GM18520 (cell line): ENCODE measurements around the gene SKOR2.
A peak's percentile ranks its signal among the peaks of the same experiment; 100 is the strongest.
"Not testable (repeated sequence)": the region's sequence is repeated elsewhere in the genome, so short reads cannot be mapped to it uniquely, and the experiment has no call there.

Experiments
- ATAC-seq: cut with Tn5 transposase; IDR thresholded peaks from one replicate; pipeline ENCODE4 v1.9.1; 2021; ENCODE audit not compliant: unreplicated experiment

Gene SKOR2

DNA sequence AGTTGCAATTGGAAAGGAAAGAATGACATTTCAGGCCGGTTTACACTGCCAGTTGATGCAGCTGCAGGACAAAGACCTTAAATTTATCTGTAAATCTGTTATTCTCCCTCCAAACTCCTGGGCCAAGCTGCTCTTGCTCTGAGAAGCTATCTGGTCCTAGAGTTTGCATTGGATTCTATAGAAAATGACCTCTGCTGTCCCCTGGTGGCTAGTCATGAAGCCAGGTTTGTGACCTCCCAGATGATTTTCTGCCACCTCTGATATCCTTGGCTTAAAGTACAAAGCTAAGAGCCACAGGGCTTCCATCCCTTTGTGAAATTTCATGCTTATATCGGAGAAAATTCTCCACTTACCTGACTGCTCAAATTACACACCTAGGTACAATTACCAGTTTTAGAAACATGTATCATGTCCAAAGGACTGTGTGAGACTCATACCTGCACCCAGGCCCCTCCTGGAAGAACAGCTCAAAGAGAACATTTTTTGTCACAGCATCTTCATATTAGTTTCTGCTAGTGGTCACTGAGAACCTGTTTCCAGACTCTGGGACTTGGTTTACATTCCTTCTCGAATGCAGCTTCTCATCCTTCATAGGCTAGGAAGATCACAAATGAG is 46.4 kb downstream of the SKOR2 start:
- no peak for ATAC-seq

DNA sequence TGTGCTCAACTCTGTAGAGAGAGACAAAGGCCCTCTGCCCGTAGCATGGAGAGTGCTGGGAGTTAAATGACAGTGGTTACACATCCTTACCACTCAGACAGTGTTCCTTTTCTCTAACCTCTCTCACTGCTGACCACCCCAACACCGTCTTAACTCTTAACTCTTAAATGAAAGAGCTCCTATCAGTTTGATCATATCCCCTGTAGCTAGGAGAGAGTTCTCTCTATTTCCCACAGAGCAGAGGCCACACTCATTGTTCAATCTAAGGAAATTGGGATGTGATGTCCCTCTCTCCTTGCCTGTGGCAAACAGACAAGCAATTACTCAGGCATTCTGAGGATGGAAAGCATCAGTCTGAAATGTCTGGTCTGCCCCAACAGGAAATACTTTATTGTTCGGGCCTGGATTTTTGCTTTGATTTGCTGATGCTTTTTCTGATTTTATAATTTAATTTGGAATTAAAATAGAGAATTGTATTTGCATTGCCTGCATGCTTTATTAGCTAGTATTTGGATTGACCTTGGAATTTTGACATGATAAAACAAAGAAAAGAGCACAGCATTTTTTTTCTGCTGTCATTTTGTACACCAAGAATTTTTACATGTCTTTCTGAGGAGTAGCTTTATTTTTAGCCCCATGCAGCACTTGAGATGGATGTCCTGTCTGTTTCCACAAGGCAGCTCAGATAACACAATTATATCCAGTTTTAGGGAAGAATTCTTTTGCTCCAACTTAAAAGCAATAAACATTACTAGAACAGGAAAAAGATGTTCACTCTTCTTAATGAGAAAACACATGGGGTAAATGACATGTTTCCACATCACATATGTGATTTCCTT is 47.6 kb downstream of the SKOR2 start:
- ATAC-seq: no peak

DNA sequence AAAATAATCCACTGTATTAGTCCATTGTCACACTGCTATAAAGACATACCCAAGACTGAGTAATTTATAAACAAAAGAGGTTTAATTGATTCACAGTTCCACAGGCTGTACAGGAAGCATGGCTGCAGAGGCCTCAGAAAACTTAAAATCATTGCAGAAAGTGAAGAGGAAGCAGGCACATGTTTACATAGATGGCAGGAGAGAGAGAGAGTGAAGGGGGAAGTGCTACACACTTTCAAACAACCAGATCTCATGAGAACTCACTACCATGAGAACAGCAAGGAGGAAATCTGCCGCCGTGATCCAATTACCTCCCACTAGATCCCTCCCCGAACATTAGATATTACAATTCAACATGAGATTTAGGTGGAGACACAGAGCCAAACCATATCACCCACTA is 55.5 kb downstream of the SKOR2 start:
- ATAC-seq: not testable (repeated sequence)

DNA sequence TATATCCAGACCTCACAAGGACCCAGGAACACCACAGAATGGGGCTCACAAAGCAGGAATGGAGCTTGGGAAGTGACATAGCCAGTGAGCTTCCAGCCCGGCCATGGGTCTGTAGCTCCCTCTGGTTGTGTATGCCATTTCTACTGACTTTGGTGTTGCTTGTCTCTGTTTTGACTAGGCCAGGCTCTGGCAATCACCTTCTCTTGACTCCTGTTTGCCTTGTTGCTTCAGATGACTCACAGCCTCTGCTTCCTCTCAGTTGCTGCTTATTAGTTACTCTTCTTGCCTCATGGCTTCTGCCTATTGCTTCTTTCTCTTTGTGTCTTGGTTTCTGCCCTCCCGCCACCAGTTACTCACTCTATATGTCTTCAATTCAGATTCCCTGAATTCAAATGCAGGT is 59.5 kb downstream of the SKOR2 start:
- no peak for ATAC-seq

DNA sequence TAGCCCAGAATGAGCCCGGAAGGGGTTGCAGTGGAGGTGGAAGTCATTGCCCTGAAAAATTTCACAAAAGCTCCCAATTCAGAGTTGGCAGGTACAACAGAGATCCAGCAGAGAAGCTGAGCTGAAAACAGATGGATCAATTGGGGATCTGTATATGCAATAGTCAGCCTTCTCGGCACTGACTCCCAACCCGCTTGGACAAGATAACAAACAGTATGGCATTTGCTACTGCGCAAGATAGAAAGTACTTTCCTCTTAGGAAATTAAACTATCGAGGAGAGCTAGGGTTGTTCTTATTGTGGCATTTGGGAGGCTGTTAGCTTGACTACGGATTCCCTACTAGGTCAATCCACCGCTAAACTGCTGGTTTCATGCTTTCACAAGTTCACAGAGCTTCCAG is 63.7 kb downstream of the SKOR2 start:
- no peak for ATAC-seq

DNA sequence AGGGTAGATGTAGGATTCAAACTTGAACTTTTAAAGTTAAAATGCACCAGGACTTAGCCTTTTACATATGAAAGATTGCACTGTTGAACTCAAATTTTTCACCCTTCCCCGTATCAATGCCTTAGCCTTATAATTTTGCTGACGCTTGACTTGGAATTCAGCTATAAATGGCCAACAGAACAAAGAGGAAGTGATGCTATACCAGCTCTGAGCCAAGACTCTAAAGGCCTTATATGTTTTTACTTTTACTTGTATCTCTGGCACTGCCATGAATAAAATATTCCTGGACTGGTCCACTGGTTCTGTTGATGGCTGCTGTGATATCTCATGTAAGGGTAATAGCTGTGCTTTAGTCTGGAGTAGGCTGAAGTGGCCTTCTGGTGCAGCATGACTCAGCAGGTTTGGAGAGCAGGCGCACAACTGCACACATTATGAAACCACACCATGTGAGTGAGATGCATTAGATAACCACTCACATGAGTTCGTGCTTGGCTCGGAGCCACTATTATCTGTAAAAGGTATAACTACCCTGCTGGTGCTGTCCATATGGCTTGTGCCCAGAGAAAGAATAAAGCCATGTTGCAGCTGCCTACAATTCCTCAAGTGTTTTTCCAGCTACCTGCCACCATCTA is 66.9 kb downstream of the SKOR2 start:
- no peak for ATAC-seq

DNA sequence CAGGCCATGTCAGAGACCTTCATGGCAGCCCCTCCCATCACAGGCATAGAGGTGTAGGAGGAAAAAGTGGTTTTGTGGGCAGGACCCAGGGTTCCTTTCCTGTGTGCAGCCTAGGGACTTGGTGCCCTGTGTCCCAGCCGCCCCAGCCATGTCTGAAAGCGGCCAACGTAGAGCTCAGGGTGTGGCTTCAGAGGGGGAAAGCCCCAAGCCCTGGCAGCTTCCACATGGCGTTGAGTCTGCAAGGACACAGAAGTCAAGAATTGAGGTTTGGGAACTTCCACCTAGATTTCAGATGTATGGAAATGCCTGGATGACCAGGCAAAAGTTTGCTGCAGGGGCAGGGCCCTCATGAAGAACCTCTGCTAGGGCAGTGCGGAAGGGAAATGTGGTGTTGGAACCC is 69.3 kb downstream of the SKOR2 start:
- not testable (repeated sequence) for ATAC-seq

DNA sequence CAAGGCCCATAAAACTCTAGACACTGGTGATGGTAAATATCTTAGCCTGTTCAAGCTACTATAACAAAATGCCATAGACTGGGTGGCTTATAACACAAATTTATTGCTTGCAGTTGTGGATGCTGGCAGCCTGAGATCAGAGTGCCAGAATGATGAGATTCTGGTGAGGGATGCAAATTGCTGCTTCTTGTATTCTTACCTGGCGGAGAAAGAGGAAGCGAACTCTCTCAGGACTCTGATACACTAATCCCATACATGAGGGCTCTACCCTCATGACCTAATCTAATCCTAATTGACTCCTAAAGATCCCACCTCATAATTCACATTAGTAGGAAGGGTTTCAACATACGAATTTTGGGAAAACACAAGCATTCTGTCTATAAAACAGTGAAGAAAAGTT is 70.7 kb downstream of the SKOR2 start:
- no peak for ATAC-seq

DNA sequence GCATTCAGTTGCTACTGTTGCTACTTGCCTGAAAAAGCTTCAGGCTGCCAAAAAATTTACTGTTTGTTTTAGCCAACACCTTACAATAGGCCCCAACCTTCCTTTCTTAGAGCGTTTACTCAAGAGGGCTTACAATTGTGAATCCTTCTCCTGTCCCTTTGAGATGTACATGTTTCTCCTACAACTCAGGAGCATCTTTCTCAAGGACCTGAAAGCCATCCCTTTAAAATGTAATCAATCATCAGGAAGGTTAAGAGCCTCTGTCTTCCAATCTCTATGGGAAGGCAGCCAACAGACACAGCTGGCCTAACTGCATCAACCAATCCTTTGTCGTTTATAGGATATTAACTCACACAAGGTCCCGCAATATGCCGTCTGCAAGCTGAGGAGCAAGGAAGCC is 71.9 kb downstream of the SKOR2 start:
- no peak for ATAC-seq

DNA sequence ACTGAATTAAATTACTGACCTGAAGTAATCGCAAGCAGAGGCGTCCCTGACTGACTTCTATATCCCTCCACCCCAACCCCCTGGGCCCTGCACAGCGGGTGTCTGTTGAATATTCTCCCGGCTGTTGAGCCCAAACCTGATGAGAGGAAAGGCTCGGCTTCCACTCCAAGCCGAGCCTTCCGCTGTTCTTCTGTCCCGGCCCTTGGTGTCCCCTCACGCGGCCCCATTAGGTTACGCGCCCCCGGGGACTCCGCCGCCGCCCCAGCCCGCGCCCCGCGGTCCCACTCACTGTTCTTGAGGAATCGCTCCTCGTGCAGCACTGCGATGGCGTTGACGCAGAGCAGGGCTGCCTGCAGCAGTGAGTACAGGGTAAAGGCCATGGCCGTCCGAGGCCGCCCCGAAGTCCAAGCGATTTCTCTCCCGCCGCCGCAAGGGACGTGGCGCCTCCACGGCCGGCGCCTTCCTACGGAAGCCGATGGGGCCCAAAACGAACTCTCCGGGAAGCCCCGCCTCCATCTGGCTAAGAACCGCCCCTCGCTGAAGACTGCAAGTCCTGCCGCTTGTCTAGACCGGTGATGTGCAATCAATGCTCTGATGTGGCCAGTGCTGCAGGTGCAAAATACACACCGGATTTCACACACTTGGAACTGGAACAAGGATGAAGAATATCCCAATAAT is 75.4 kb downstream of the SKOR2 start, which contains the start of gene IER3IP1:
Gene IER3IP1 (minus strand): TSS at position 467 of the 678 bp plus-strand sequence. CDS start 87 bp downstream, at position 380.
- ATAC-seq: peak; percentile 72

DNA sequence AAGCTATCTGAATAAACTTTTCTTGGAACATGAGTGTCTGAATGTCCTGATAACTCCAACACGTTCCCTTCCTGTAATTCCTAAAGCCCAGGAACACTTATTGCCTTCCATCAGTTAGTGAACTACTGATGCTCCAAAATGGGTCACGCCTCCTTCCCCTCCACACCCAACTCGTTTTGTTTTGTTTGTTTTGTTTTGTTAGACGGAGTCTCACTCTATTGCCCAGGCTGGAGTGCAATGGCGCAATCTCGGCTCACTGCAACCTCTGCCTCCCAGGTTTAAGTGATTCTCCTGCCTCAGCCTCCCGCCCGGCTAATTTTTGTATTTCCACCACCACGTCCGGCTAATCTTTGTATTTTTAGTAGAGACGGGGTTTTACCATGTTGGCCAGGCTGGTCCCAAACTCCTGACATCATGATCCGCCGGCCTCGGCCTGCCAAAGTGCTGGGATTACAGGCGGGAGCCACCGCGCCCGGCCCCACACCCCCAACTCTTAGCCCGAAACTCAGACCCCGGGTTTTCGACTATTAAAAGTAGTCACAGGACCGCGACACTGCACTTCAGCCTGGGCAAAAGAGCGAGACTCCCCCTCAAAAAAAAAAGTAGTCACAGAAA is 76.1 kb downstream of the SKOR2 start:
- ATAC-seq: no peak

DNA sequence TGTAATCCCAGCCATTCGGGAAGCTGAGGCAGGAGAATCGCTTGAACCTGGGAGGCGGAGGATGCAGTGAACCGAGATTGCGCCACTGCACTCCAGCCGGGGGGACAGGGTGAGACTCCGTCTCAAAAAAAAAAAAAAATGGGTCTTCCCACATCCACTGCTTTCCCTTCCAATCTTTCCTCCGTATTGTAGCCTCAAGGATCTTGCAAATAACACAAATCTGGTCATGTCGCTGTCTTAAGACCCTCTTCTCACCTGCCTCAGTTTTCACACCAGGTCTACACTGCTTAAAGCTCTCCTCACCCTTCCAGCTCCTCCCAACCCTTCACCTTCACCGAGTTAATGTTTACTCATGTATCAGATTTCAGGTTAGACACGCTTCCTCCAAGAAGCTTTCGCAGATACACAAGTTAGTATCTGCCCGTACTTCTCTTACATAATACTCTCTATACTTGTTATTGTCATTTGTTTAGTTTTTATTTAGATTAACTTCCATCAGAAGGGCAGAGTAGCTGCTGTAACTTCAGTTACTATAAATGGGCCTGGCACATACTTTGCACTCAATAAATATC is 76.8 kb downstream of the SKOR2 start:
- no peak for ATAC-seq

DNA sequence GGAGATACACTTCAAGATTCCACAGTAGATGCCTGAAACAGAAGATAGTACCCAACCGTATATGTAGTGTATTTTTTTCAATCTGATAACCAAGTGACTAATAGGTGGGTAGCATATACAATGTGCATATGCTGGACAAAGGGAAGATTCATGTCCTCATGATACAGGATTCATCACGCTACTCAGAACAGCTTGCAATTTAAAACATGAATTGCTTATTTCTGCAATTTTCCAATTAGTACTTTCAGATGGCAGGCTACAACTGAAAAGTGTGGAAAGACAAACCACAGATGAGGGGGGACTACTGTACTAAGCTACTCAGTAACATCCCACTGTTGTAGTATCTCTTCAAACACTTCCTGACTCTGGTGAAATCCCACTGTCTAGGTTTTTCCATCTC is 79.0 kb downstream of the SKOR2 start:
- ATAC-seq: no peak

DNA sequence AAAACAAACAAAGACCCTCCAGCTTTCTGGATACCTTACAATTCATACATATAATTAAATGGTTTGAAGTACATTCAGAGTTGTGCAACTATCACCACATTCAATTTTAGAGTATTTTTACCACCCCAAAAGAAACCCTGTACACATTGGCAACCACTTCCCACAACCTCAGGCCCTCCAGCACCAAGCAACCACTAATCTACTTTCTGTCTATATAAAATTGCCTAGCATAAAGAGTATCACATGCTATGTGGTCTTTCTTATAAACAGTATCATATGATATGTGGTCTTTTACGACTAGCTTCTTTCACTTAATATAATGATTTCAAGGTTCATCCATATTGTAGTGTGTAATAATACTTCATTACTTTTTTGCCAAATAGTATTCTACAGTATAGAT is 82.5 kb downstream of the SKOR2 start:
- ATAC-seq: no peak

DNA sequence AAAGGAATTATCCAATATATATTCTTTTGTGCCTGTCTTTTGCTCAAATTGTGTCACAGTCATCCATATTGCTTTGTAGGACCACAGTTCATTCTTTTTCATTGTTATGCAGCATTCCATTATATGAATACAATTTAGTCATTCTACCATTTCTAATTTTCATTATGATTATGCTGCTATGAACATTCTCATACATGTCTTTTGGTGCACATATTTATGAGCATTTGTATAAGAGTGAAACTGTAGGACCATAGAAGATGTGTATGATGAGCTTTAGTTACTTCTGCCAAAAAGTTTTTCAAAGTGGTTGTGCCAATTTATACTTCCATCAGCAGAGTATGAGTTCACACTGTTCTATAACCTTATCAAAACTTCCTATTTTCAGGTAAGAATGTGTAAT is 83.0 kb downstream of the SKOR2 start:
- ATAC-seq: no peak

DNA sequence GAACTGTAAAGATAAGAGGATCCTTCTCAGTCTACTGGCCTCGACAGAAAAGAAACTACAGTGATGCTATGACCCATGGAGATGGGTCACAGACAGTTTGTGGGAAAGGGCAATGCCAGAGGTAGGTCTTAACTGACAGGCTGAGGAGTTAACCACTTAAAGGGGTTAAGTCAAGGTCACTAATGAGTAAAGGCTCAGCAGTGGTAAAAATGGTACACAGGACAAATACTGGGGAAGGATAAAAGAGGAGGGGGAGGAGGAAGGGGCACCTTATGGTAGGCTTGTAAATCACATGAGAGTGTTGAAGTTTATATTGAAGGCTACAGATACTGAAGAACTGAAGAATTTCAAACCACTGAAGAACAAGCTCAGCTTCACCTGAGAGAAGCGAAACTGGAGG is 85.2 kb downstream of the SKOR2 start:
- ATAC-seq: no peak

DNA sequence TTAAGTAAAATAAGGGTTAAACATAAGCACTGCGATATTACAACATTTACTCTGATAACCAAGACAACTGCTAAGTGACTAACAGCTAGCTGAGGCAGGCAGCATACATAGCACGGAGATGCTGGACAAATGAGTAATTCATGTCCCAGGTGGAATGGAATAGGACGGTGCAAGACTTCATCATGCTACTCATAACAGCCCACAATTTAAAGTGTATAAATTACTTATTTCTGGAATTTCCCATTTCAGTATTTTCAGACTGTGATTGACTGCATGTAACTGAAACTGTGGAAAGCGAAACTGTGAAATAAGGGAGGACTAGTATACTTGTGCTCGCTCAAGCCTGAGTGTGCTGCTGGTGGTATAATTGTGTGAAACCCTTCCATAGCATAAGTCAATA is 88.2 kb downstream of the SKOR2 start:
- peak; percentile 74 for ATAC-seq

DNA sequence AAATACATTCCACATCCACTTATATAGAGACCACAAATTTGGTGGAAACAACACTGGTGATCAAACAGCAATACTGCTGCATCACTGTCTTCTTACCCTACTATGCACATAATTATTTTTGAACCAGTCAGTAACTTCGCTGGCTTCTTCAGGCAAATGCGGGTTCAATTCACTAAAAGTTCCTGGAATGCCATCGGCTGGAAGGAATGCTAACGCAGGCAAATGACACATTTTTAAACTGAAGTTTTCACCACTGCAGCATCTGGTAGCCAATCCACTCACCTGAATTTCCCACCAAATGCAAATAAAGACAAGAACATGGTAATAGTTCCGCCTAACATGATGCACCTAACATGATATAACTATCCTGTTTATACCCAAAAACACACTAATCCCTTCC is 91.2 kb downstream of the SKOR2 start:
- no peak for ATAC-seq

DNA sequence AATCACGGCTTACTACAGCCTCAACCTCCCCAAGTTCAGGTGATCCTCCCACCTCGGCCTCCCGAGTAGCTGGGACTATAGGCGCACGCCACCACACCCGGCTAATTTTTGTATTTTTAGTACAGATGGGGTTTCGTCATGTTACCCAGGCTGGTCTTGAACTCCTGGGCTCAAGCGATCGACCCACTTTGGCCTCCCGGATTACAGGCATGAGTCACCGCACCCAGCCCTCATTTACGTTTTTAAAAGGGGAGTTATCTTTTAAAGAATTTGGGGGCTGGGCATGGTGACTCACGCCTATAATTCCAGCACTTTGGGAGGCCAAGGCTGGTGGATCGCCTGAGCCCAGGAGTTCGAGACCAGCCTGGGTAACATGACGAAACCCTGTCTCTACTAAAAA is 93.1 kb downstream of the SKOR2 start:
- not testable (repeated sequence) for ATAC-seq
